ENCODE data around the gene MMP20. TPM values are rescaled to one million over a fixed set of nuclear protein-coding genes. Genes with fewer than 3 reads are reported as not detected.

Gene MMP20
- total RNA-seq, 1 experiment from 2014 or later: not detected

DNA sequence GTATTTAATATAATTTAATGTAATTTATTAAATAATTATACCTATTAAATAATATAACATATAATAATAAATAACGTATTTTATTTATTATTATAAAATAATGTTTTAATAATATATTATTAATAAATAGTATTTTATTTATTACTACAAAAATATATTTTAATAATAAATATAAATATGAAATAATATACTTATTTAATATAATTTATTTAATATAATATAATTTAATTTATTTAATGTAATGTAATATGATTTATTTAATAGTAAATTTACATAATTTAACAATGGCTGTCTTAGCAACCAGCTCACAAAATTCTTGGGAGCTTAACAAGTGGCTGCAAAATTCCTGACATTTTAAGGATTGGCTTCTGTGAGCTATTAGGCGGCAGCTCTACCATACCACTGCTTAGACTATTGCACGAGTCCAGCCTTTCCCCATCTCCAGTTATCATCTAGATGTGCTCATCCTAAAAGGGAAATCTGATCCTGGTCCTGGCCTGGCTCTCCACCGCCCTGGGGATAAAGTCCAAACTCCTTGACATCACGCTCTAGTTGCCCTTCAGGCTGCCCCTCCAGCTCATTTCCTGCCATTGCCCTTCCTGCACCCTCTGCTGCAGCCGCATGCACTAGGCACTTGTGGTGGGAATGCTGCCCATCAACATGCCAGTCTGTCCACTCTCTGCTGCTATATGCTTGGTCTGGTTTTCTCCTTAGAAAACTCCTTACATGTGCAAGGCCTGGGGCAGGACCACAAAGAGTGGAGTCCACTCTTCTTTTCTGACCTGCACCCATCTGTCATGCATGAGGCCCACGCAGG, 9.8 kb downstream of the MMP20 start:
- DNase-seq (ENCODE audit: low read depth in 1 of 2, low spot score in 2 of 2): no peak
- Histone ChIP-seq H3K36me3 (no peaks in the 10 kb centered on the region), H3K27me3 (replicated peaks) (no peaks in the 10 kb centered on the region), H3K4me1 (replicated peaks) (peaks cover 9% of the 10 kb centered on the region), H3K27ac (no peak overlapping the region), H3K9me3 (replicated peaks) (no peaks in the 10 kb centered on the region), H3K4me3 (no peak overlapping the region)

GRCh38 chr11:102614485-102614884, 10.6 kb downstream of the MMP20 start:
- Histone ChIP-seq H3K36me3 (no peaks in the 10 kb centered on the region), H3K27me3 (replicated peaks) (no peaks in the 10 kb centered on the region), H3K9me3 (replicated peaks) (no peaks in the 10 kb centered on the region), H3K4me1 (replicated peaks) (peaks cover 9% of the 10 kb centered on the region), H3K4me3 (no peak overlapping the region), H3K27ac (no peak overlapping the region)
- DNase-seq (ENCODE audit: low read depth in 1 of 2, low spot score in 2 of 2): no peak

- Histone ChIP-seq H3K4me1 (replicated peaks) (peaks cover 9% of the 10 kb centered on the region), H3K27me3 (replicated peaks) (no peaks in the 10 kb centered on the region), H3K36me3 (no peaks in the 10 kb centered on the region), H3K27ac (no peak overlapping the region), H3K9me3 (replicated peaks) (no peaks in the 10 kb centered on the region), H3K4me3 (no peak overlapping the region)
- DNase-seq (ENCODE audit: low read depth in 1 of 2, low spot score in 2 of 2): no peak
Measured at GRCh38 chr11:102614031-102614430, 11.1 kb downstream of the MMP20 start.

- Histone ChIP-seq H3K4me1 (replicated peaks) (peaks cover 9% of the 10 kb centered on the region), H3K9me3 (replicated peaks) (no peaks in the 10 kb centered on the region), H3K36me3 (no peaks in the 10 kb centered on the region), H3K4me3 (no peak overlapping the region), H3K27ac (no peak overlapping the region), H3K27me3 (replicated peaks) (no peaks in the 10 kb centered on the region)
- DNase-seq (ENCODE audit: low read depth in 1 of 2, low spot score in 2 of 2): no peak
Measured at GRCh38 chr11:102613450-102613849, 11.7 kb downstream of the MMP20 start.

DNA sequence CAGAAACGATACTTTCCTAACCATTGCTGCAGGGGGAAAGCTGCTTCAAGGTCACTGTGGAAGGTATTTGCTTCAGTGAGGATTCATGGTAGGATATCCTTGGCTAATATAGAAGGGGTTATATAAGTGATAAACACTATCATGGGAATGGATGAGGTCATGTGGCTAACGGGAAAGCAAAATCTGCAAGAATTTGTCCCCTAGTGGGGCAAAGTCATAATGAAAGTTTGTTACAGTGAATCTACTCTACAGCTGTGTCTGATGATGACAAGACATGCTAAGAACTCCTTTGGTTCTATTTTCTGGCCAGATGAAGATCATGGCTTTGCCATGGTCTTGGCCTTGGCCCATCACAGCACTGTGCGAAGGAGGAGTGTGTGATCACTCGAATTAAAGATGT, 13.8 kb downstream of the MMP20 start:
- Histone ChIP-seq H3K27me3 (replicated peaks) (no peaks in the 10 kb centered on the region), H3K27ac (no peak overlapping the region), H3K4me1 (replicated peaks) (peaks cover 9% of the 10 kb centered on the region), H3K4me3 (no peak overlapping the region), H3K9me3 (replicated peaks) (no peaks in the 10 kb centered on the region), H3K36me3 (no peaks in the 10 kb centered on the region)
- no peak for DNase-seq (ENCODE audit: low read depth in 1 of 2, low spot score in 2 of 2)

DNA sequence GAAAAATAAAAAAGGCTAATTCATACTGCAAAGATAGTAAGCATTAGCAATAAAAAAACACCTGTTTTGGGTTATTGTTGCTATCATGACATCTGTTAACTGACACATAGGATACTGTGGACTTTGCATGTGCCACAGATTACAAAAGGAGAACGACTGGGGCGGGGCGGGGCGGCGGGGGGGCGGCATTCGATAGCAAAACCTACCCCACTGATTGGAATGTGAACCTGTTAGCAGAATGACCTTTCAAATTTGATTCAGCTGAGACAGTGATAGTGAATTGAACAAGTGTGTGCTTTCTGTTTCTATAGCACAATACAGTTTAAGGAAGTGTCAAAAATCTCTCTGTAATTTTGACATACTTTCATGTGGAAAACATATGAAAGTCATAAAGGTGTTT, 14.9 kb downstream of the MMP20 start:
- Histone ChIP-seq H3K4me3 (no peak overlapping the region), H3K9me3 (replicated peaks) (no peaks in the 10 kb centered on the region), H3K4me1 (replicated peaks) (peaks cover 9% of the 10 kb centered on the region), H3K36me3 (no peaks in the 10 kb centered on the region), H3K27me3 (replicated peaks) (no peaks in the 10 kb centered on the region), H3K27ac (no peak overlapping the region)
- DNase-seq (ENCODE audit: low read depth in 1 of 2, low spot score in 2 of 2): no peak

DNA sequence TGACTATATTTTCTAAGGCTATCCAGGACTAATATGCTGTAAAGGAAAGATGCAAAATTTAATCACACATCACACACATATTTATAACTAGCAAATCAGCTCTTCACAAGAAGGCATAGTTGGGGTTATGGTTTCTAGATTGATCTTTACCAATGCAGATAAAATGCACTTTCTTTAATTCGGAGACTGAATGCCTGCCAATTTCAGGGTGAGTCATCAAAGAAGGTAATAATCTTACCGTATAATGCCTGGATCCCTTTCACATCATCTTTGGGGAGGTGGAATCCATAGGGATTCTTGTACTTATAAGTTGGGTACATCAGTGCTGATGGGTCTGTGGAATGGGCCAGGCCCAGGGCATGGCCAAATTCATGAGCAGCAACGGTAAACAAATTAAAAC, 16.4 kb downstream of the MMP20 start:
- H3K4me3 ChIP-seq: no peak overlapping the region
- H3K36me3 ChIP-seq: no peaks in the 10 kb centered on the region
- DNase-seq (ENCODE audit: low read depth in 1 of 2, low spot score in 2 of 2): no peak
- peaks cover 12% of the 10 kb centered on the region for H3K4me1 ChIP-seq (replicated peaks)
- H3K27me3 ChIP-seq (replicated peaks): no peaks in the 10 kb centered on the region
- H3K9me3 ChIP-seq (replicated peaks): no peaks in the 10 kb centered on the region
- H3K27ac ChIP-seq: no peak overlapping the region

DNA sequence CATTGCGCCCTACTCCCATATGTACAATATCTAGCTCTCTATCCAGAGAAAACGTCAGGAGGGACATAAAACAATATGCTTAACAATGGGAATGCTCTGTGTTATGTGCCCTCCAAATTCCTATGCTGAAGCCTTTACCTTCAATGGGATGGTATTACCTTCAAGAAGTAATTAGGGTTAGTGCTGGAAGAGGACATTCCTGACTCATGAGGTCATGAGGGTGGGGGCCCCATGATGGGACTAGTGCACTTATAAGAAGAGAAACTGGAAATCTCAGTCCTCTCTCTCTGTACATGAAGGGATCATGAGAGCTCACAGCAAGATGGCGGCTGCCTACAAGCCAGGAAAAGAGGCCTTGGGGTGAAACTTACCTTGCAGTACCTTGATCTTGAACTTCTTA, 20.3 kb downstream of the MMP20 start:
- Histone ChIP-seq H3K4me3 (no peak overlapping the region), H3K36me3 (no peaks in the 10 kb centered on the region), H3K9me3 (replicated peaks) (no peaks in the 10 kb centered on the region), H3K27me3 (replicated peaks) (no peaks in the 10 kb centered on the region), H3K4me1 (replicated peaks) (peaks cover 39% of the 10 kb centered on the region), H3K27ac (no peak overlapping the region)
- no peak for DNase-seq (ENCODE audit: low read depth in 1 of 2, low spot score in 2 of 2)

DNA sequence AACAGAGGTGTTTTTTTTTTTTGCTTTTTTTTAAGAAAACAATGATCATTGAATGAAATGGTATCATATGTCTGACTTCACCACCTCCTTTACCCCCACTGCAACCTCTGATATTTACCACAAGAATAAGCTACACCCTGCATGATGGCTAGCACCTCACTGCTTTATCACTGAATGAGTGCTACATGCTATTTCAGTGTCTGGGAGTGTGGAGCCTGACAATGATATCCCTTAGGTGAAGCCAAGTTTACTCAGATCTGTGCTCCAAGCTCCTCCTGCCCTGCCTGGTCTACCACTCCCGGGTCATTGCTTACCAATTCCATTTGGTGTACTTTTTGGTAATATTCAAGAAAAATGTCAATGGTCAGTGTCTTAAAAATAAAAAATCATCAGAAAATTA, 21.1 kb downstream of the MMP20 start:
- Histone ChIP-seq H3K27ac (no peak overlapping the region), H3K4me3 (no peak overlapping the region), H3K9me3 (replicated peaks) (no peaks in the 10 kb centered on the region), H3K27me3 (replicated peaks) (no peaks in the 10 kb centered on the region), H3K4me1 (replicated peaks) (peaks cover 46% of the 10 kb centered on the region), H3K36me3 (no peaks in the 10 kb centered on the region)
- DNase-seq (ENCODE audit: low read depth in 1 of 2, low spot score in 2 of 2): no peak

GRCh38 chr11:102603576-102603975, 21.6 kb downstream of the MMP20 start:
- no peaks in the 10 kb centered on the region for H3K9me3 ChIP-seq (replicated peaks)
- no peak for DNase-seq (ENCODE audit: low read depth in 1 of 2, low spot score in 2 of 2)
- no peak overlapping the region for H3K4me3 ChIP-seq
- H3K36me3 ChIP-seq: no peaks in the 10 kb centered on the region
- peak overlapping the region; percentile 75 for H3K27ac ChIP-seq
- no peaks in the 10 kb centered on the region for H3K27me3 ChIP-seq (replicated peaks)
- peaks cover 51% of the 10 kb centered on the region for H3K4me1 ChIP-seq (replicated peaks)

GRCh38 chr11:102603091-102603490, 22.0 kb downstream of the MMP20 start:
- DNase-seq (ENCODE audit: low read depth in 1 of 2, low spot score in 2 of 2): peak; percentile 71 to 80
- peak overlapping the region; percentile 75 for H3K27ac ChIP-seq
- H3K27me3 ChIP-seq (replicated peaks): no peaks in the 10 kb centered on the region
- no peak overlapping the region for H3K4me3 ChIP-seq
- no peaks in the 10 kb centered on the region for H3K9me3 ChIP-seq (replicated peaks)
- peaks cover 52% of the 10 kb centered on the region for H3K4me1 ChIP-seq (replicated peaks)
- no peaks in the 10 kb centered on the region for H3K36me3 ChIP-seq

- peak in 1 of 2 experiments; percentile 12 for DNase-seq (ENCODE audit: low read depth in 1 of 2, low spot score in 2 of 2)
- Histone ChIP-seq H3K27ac (peak overlapping the region; percentile 95), H3K36me3 (no peaks in the 10 kb centered on the region), H3K27me3 (replicated peaks) (no peaks in the 10 kb centered on the region), H3K9me3 (replicated peaks) (no peaks in the 10 kb centered on the region), H3K4me3 (no peak overlapping the region), H3K4me1 (replicated peaks) (peaks cover 52% of the 10 kb centered on the region)
Measured at GRCh38 chr11:102600666-102601065, 24.5 kb downstream of the MMP20 start.

GRCh38 chr11:102599642-102600261, 25.4 kb downstream of the MMP20 start:
- Histone ChIP-seq H3K36me3 (no peaks in the 10 kb centered on the region), H3K27ac (peak overlapping the region; percentile 95), H3K4me3 (no peak overlapping the region), H3K27me3 (replicated peaks) (no peaks in the 10 kb centered on the region), H3K4me1 (replicated peaks) (peaks cover 48% of the 10 kb centered on the region), H3K9me3 (replicated peaks) (no peaks in the 10 kb centered on the region)
- peak; percentile 49 to 83 for DNase-seq (ENCODE audit: low read depth in 1 of 2, low spot score in 2 of 2)

GRCh38 chr11:102598272-102598671, 26.9 kb downstream of the MMP20 start:
- Histone ChIP-seq H3K4me1 (replicated peaks) (peaks cover 37% of the 10 kb centered on the region), H3K27me3 (replicated peaks) (no peaks in the 10 kb centered on the region), H3K36me3 (no peaks in the 10 kb centered on the region), H3K27ac (0 out of 2 replicates have a peak overlapping the region, but pooled peaks have one; percentile 95), H3K4me3 (no peak overlapping the region), H3K9me3 (replicated peaks) (no peaks in the 10 kb centered on the region)
- DNase-seq (ENCODE audit: low read depth in 1 of 2, low spot score in 2 of 2): no peak
